Breast epithelium (tissue), 3 donors: ENCODE results near the gene GLI3.

Experiments used
- CTCF ChIP-seq, 3 donors: fragments of 450-650 bp; IDR thresholded peaks; one replicate each; pipeline ENCODE4 v1.5.1; 2016 to 2017; ENCODE audit warnings: antibody characterized with exemption in 3 of 3, mild to moderate bottlenecking in 3 of 3, moderate library complexity in 3 of 3
- POLR2A ChIP-seq: fragments of 450-650 bp; IDR thresholded peaks from one replicate; pipeline ENCODE4 v1.6.1; 2016; ENCODE audit warnings: antibody characterized with exemption, mild to moderate bottlenecking, moderate library complexity

GRCh38 chr7:42234736-42235135 is 2.3 kb downstream of the GLI3 start:
- TF ChIP-seq POLR2A (no peak), CTCF (IDR thresholded peaks at IDR 0.05) (no peak)
